HepG2 (cell line): ENCODE measurements around the gene IQCM.

Source experiments
- BCL6 ChIP-seq: IDR thresholded peaks from 2 replicates; pipeline ENCODE4 v1.6.1; 2016; ENCODE audit warnings: missing genetic modification reagents, missing compliant biosample characterization
- EP300 ChIP-seq, 3 experiments: sonication (generic) in 1 of 3; formaldehyde crosslinking in 1 of 3; IDR thresholded peaks; 2 replicates each; pipeline versions ENCODE4 v1.5.1 to v1.6.1; 2011 to 2020; ENCODE audit warnings: low read depth in 2 of 3, low read length in 2 of 3, borderline replicate concordance in 1 of 3, improper control_type of control experiment in 1 of 3, mild to moderate bottlenecking in 1 of 3, missing genetic modification reagents in 1 of 3, moderate library complexity in 1 of 3
- MTA3 ChIP-seq: sonication (generic); formaldehyde crosslinking; IDR thresholded peaks from 2 replicates; pipeline ENCODE4 v1.4.0; 2020; ENCODE audit warnings: missing genetic modification reagents
- RAD21 ChIP-seq: fragments of 450-650 bp; formaldehyde crosslinking; IDR thresholded peaks from 2 replicates; pipeline ENCODE4 v1.5.0; 2020; ENCODE audit warnings: mild to moderate bottlenecking
- SRY ChIP-seq: sonication (generic); formaldehyde crosslinking; IDR thresholded peaks from 2 replicates; pipeline ENCODE4 v1.8.0; 2022; ENCODE audit warnings: mild to moderate bottlenecking, missing genetic modification reagents
- ZNF234 ChIP-seq: sonication (generic); formaldehyde crosslinking; conservative IDR thresholded peaks from 2 replicates; pipeline ENCODE4 v1.5.1; 2020; ENCODE audit warnings: mild to moderate bottlenecking, missing genetic modification reagents
- ZNF432 ChIP-seq: sonication (generic); formaldehyde crosslinking; IDR thresholded peaks from 2 replicates; pipeline ENCODE4 v1.5.0; 2020; ENCODE audit warnings: missing genetic modification reagents, mild to moderate bottlenecking, borderline replicate concordance
- ZNF569 ChIP-seq: sonication (generic); formaldehyde crosslinking; IDR thresholded peaks from 2 replicates; pipeline ENCODE4 v1.5.0; 2020; ENCODE audit warnings: mild to moderate bottlenecking, missing genetic modification reagents, moderate library complexity, borderline replicate concordance
- ZNF790 ChIP-seq: sonication (generic); formaldehyde crosslinking; IDR thresholded peaks from 2 replicates; pipeline ENCODE4 v1.8.0; 2022; ENCODE audit warnings: missing genetic modification reagents, mild to moderate bottlenecking, borderline replicate concordance
- ZSCAN31 ChIP-seq: sonication (generic); formaldehyde crosslinking; IDR thresholded peaks from 2 replicates; pipeline ENCODE4 v1.5.0; 2020; ENCODE audit warnings: low read depth, mild to moderate bottlenecking, missing genetic modification reagents
- TF ChIP-seq, protein P1 (sequence below): sonication (generic); formaldehyde crosslinking; IDR thresholded peaks from 2 replicates; pipeline ENCODE4 v1.8.0; 2022; ENCODE audit warnings: missing genetic modification reagents, mild to moderate bottlenecking, borderline replicate concordance
- TF ChIP-seq, protein P2 (sequence below): sonication (generic); formaldehyde crosslinking; IDR thresholded peaks from 2 replicates; pipeline ENCODE4 v1.4.0; 2020; ENCODE audit warnings: missing genetic modification reagents
- TF ChIP-seq, protein P3 (sequence below): sonication (generic); formaldehyde crosslinking; IDR thresholded peaks from 2 replicates; pipeline ENCODE4 v1.5.0; 2020; ENCODE audit warnings: mild to moderate bottlenecking, missing genetic modification reagents, moderate library complexity
- TF ChIP-seq, protein P4 (sequence below): sonication (generic); formaldehyde crosslinking; IDR thresholded peaks from 2 replicates; pipeline ENCODE4 v1.4.0; 2020; ENCODE audit warnings: mild to moderate bottlenecking, missing genetic modification reagents, borderline replicate concordance

DNA sequence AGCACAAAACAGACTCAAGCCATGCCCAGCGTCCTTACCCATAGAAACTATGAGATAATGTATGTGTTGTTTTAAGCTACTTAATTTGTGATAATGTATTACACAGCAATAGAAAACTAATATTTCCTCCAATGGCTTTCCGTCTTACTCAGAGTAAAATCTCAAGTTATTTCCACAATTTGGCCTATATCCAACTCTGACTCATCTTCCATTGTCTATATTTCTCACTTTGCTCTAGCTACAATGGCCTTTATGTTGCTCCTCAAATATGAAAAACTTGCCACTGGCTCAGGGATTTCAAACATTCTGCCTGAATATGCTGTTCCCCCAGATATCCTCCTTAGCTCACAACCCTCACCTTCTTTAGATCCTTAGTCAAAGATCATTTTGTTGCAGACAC lies 31.6 kb downstream of the IQCM start:
- TF ChIP-seq, protein P1, sequence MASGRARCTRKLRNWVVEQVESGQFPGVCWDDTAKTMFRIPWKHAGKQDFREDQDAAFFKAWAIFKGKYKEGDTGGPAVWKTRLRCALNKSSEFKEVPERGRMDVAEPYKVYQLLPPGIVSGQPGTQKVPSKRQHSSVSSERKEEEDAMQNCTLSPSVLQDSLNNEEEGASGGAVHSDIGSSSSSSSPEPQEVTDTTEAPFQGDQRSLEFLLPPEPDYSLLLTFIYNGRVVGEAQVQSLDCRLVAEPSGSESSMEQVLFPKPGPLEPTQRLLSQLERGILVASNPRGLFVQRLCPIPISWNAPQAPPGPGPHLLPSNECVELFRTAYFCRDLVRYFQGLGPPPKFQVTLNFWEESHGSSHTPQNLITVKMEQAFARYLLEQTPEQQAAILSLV = no peak
- TF ChIP-seq BCL6 (no peak), SRY (CRISPR knock-in tag) (no peak), ZNF790 (no peak), RAD21 (CRISPR knock-in tag) (no peak), EP300 (IDR thresholded peaks at IDR 0.05; ENCODE audit: low read depth in 2 of 2, low read length in 2 of 2) (no peak), EP300 (CRISPR knock-in tag; IDR thresholded peaks at IDR 0.05; ENCODE audit: borderline replicate concordance) (no peak), ZNF234 (CRISPR knock-in tag) (no peak), MTA3 (no peak), ZNF569 (CRISPR knock-in tag) (no peak), ZNF432 (CRISPR knock-in tag) (no peak), ZSCAN31 (CRISPR knock-in tag) (no peak)
- TF ChIP-seq, protein P2, sequence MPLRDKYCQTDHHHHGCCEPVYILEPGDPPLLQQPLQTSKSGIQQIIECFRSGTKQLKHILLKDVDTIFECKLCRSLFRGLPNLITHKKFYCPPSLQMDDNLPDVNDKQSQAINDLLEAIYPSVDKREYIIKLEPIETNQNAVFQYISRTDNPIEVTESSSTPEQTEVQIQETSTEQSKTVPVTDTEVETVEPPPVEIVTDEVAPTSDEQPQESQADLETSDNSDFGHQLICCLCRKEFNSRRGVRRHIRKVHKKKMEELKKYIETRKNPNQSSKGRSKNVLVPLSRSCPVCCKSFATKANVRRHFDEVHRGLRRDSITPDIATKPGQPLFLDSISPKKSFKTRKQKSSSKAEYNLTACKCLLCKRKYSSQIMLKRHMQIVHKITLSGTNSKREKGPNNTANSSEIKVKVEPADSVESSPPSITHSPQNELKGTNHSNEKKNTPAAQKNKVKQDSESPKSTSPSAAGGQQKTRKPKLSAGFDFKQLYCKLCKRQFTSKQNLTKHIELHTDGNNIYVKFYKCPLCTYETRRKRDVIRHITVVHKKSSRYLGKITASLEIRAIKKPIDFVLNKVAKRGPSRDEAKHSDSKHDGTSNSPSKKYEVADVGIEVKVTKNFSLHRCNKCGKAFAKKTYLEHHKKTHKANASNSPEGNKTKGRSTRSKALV (CRISPR knock-in tag) = no peak
- TF ChIP-seq, protein P3, sequence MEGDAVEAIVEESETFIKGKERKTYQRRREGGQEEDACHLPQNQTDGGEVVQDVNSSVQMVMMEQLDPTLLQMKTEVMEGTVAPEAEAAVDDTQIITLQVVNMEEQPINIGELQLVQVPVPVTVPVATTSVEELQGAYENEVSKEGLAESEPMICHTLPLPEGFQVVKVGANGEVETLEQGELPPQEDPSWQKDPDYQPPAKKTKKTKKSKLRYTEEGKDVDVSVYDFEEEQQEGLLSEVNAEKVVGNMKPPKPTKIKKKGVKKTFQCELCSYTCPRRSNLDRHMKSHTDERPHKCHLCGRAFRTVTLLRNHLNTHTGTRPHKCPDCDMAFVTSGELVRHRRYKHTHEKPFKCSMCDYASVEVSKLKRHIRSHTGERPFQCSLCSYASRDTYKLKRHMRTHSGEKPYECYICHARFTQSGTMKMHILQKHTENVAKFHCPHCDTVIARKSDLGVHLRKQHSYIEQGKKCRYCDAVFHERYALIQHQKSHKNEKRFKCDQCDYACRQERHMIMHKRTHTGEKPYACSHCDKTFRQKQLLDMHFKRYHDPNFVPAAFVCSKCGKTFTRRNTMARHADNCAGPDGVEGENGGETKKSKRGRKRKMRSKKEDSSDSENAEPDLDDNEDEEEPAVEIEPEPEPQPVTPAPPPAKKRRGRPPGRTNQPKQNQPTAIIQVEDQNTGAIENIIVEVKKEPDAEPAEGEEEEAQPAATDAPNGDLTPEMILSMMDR (CRISPR knock-in tag) = no peak
- TF ChIP-seq, protein P4, sequence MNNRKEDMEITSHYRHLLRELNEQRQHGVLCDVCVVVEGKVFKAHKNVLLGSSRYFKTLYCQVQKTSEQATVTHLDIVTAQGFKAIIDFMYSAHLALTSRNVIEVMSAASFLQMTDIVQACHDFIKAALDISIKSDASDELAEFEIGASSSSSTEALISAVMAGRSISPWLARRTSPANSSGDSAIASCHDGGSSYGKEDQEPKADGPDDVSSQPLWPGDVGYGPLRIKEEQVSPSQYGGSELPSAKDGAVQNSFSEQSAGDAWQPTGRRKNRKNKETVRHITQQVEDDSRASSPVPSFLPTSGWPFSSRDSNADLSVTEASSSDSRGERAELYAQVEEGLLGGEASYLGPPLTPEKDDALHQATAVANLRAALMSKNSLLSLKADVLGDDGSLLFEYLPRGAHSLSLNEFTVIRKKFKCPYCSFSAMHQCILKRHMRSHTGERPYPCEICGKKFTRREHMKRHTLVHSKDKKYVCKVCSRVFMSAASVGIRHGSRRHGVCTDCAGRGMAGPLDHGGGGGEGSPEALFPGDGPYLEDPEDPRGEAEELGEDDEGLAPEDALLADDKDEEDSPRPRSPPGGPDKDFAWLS (CRISPR knock-in tag) = no peak
